SK-N-MC (cell line): Measurements from ENCODE around the gene RGS16.

Experiments used
- DNase-seq: peaks from one replicate; pipeline ENCODE4 v3.0.0-alpha.2; 2011; ENCODE audit warnings: low read depth, low spot score
- H3K27ac ChIP-seq: fragments of 200-600 bp; sonication (generic); 2 replicates; pipeline ENCODE4 v1.5.1; 2016; ENCODE audit warnings: mixed run types
- H3K36me3 ChIP-seq: fragments of 200-600 bp; sonication (generic); 2 replicates; pipeline ENCODE4 v1.6.1; 2017; ENCODE audit warnings: antibody characterized with exemption, low read length, mixed read lengths; ENCODE audit not compliant: insufficient read depth
- H3K4me3 ChIP-seq: fragments of 200-600 bp; sonication (generic); 2 replicates; pipeline ENCODE4 v1.5.1; 2016
- H3K9ac ChIP-seq: fragments of 200-600 bp; sonication (generic); 2 replicates; pipeline ENCODE4 v1.8.0; 2017; ENCODE audit warnings: mixed run types, mixed read lengths; ENCODE audit not compliant: insufficient read length
- H3K9me3 ChIP-seq: fragments of 200-600 bp; sonication (generic); 2 replicates; pipeline ENCODE4 v1.6.1; 2017; ENCODE audit warnings: low read depth, mild to moderate bottlenecking, antibody characterized with exemption, low read length, moderate library complexity, mixed read lengths
- EZH2 ChIP-seq: fragments of 200-600 bp; sonication (generic); IDR thresholded peaks from one replicate; pipeline ENCODE4 v1.6.1; 2017; ENCODE audit warnings: antibody characterized with exemption
- FOXP2 ChIP-seq: optimal IDR thresholded peaks from 2 replicates; pipeline ENCODE3; 2011; ENCODE audit warnings: mild to moderate bottlenecking, moderate library complexity; ENCODE audit not compliant: insufficient read depth; ENCODE audit errors: extremely low read length, control extremely low read depth
- POLR2AphosphoS5 ChIP-seq: IDR thresholded peaks from 2 replicates; pipeline ENCODE4 v1.6.1; 2012; ENCODE audit warnings: mild to moderate bottlenecking, low read depth, low read length, borderline replicate concordance

Gene RGS16

DNA sequence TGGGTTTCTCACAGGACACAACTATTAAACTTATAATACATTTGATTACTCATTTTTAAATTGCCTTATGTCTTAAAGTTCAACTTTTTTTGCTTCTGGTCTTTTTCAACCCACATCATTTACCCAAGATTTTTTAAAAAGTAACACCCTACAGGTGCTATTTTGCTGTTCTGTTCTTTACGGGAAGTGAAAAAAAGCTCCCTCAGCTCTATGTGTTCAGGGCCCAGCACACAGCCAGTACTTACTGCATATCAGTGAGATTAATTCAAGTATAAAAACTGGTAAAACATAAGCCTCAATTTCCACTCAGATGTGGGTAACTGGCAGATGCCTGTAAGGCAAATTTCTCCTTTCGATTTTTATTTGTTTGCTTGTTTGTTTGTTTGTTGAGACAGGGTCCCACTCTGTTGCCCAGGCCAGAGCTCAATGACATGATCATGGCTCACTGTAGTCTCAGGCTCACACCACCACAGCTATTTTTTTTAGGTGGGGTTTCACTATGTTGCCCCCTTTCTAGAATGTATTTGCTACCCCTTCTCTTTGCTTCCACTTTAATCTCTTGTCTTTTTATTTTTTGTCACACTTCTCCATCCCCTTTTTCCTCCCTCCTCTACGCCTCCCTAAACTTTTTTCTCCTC is 35.4 kb downstream of the RGS16 start:
- Histone ChIP-seq H3K9me3 (no peaks in the 10 kb centered on the region), H3K4me3 (no peak overlapping the region), H3K27ac (no peak overlapping the region), H3K9ac (no peak overlapping the region), H3K36me3 (no peaks in the 10 kb centered on the region)
- TF ChIP-seq EZH2 = no peak
- no peak for TF ChIP-seq POLR2AphosphoS5
- TF ChIP-seq FOXP2 = no peak
- DNase-seq = no peak

DNA sequence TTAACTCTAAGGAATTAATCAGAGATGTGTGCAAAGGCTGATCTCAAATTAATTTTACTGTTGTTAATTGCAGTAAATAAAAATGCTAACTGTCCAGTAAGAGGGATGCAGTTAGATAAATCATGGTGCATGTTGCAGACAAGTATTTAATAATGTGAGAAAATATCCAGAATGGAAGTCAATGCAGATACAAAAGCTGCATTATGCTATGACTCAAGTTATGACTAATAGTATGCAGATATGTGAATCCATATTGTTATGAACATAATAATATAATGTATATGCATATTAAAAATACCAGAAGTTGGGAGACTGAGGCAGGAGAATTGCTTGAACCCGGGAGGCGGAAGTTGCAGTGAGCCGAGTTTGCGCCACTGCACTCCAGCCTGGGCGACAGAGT is 36.6 kb downstream of the RGS16 start:
- Histone ChIP-seq H3K9me3 (no peaks in the 10 kb centered on the region), H3K27ac (no peak overlapping the region), H3K4me3 (no peak overlapping the region), H3K36me3 (no peaks in the 10 kb centered on the region), H3K9ac (no peak overlapping the region)
- TF ChIP-seq EZH2 (no peak), FOXP2 (no peak), POLR2AphosphoS5 (no peak)
- no peak for DNase-seq

DNA sequence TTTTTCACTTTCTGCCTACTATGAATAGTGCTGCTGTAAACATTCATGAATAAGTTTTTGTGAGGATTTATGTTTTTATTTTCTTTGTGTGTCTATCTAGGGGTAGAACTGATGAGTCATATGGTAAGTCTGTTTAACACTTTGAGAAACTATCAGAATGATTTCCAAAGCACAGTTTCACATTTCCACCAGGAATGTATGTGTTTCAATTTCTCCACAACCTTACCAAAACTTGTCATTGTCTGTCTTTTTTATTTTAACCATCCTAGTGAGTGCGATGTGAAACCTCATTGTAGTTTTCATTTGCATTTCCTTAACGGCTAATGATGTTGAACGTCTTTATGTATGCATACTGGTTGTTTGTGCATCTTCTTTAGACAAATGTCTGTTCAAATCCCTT is 38.7 kb downstream of the RGS16 start:
- DNase-seq = no peak
- no peak overlapping the region for H3K9ac ChIP-seq
- TF ChIP-seq FOXP2 = no peak
- TF ChIP-seq EZH2 = no peak
- no peak for TF ChIP-seq POLR2AphosphoS5

DNA sequence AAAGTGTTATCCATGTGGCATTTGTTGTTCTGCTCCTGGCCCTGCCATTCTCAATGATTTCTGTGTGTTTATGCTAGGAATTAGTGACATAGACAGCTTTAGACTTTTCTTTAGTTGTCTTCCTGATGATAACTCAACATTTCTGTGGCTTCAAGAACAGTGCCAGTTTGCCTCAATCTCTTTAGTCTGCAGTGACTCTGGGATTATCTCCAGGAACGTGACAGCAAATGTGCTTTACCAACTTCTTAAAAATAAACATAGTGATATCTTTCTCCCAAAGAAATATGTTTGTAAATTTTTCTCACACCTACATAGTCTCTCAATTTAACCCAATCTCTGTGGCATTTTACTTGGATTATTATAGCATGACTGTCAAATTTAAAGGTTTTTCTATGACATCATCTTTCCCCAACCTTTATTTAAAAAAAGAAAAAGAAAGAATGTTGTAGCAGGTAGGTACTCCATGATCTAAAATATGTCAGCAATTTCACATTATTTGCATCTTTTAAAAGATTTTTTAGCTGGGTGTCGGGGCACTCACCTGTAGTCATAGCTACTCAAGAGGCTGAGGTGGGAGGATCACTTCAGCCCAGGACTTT is 39.7 kb downstream of the RGS16 start:
- no peak overlapping the region for H3K9ac ChIP-seq
- no peak overlapping the region for H3K27ac ChIP-seq
- no peaks in the 10 kb centered on the region for H3K9me3 ChIP-seq
- no peak overlapping the region for H3K4me3 ChIP-seq
- DNase-seq = no peak
- no peak for TF ChIP-seq FOXP2
- no peak for TF ChIP-seq EZH2
- TF ChIP-seq POLR2AphosphoS5 = no peak
- no peaks in the 10 kb centered on the region for H3K36me3 ChIP-seq

More for the DNA sequence above, 38.7 kb downstream of the RGS16 start:
- Histone ChIP-seq H3K9me3 (no peaks in the 10 kb centered on the region), H3K27ac (no peak overlapping the region), H3K4me3 (no peak overlapping the region), H3K36me3 (no peaks in the 10 kb centered on the region)

DNA sequence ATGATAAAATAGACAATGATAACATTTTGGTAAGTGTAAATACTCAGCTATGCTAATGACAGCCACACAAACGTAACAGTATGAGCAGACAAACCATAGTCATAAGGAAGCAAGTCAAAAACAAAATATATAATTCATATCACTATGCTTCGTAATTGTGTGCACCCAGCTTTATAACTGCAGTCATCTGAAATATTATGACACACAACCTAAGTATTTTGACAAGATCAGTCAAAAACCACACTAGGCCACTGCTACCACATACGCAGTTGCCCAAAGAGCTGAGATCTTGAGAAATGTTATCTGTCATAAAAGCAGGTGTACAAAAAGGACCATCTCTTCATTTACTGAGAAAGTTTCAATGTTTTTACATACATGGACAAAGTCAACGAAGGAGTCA is 41.1 kb downstream of the RGS16 start:
- H3K36me3 ChIP-seq = no peaks in the 10 kb centered on the region
- TF ChIP-seq FOXP2 (no peak), POLR2AphosphoS5 (no peak), EZH2 (no peak)
- H3K9ac ChIP-seq = no peak overlapping the region
- no peaks in the 10 kb centered on the region for H3K9me3 ChIP-seq
- no peak overlapping the region for H3K27ac ChIP-seq
- DNase-seq = no peak
- H3K4me3 ChIP-seq = no peak overlapping the region

DNA sequence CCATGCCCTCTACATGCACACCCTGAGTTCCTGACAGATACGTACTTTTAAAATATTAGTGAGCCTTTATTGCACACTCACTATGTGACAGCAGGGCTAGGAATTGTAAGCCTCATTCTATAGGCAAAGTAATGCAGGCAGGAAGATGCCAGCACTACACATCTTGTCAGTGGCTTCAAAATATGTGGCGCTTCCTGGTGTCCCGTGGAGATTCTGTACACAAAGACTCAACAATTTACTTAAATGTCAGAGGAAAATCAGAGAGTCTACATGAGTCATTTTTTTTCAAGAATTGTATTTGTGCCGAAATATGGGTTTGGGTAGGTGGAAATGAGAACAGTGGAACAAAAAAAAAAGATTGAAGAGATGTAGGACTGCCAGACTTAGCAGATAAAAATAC is 42.7 kb downstream of the RGS16 start:
- Histone ChIP-seq H3K9ac (no peak overlapping the region), H3K36me3 (no peaks in the 10 kb centered on the region), H3K9me3 (no peaks in the 10 kb centered on the region)

DNA sequence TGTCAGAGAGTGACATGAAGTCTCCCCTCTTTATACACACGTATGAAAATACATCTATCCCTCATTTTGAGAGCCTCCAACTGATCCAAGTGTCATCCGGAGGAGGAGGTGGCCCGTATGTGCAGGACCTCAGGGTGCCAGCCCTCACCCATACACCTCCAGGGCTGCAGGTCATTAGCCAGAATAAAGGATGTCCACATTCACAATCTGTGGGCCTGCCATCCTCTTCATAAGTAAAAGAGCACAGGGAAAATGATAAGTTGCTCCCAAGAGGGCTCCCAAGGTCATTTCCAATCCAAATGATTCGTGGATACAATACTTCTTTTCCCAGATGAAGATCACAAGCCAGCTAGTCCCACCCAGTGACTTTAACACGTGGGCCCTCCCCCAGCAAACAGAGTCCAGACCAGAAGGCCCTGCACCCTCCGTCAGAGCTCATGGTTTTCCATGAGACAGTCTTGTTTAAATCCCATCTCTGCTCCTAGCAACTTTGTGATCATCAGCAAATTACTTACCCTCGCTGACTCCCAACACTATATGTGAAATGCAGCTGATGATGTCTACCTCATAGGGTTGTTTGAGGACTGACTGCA is 43.7 kb downstream of the RGS16 start:
- Histone ChIP-seq H3K9me3 (no peaks in the 10 kb centered on the region), H3K36me3 (no peaks in the 10 kb centered on the region), H3K9ac (no peak overlapping the region), H3K27ac (no peak overlapping the region), H3K4me3 (no peak overlapping the region)
- DNase-seq = no peak
- TF ChIP-seq EZH2 = no peak
- TF ChIP-seq POLR2AphosphoS5 = no peak
- TF ChIP-seq FOXP2 = no peak

More for the DNA sequence above, 42.7 kb downstream of the RGS16 start:
- Histone ChIP-seq H3K27ac (no peak overlapping the region), H3K4me3 (no peak overlapping the region)
- no peak for TF ChIP-seq EZH2
- no peak for TF ChIP-seq FOXP2
- TF ChIP-seq POLR2AphosphoS5 = no peak
- DNase-seq = no peak

DNA sequence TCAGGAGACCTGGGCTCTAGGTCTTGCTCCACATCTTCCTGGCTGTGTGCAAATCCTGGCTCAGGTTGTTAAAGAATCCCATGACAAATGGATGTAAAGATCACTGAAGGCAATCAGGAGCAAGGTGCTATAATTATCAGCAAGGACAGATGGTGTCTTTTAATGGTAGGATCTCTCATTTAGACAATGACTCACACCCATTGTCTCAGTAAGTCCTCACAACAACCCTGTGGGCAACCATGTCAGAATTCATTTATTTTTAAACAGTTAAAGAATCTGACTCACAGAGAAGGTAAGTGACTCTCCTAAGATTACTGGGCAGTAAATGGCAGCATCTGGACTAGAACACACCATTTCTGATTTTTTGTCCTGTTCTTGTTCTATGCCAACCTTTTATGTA is 47.9 kb downstream of the RGS16 start:
- H3K36me3 ChIP-seq = no peaks in the 10 kb centered on the region
- no peak overlapping the region for H3K4me3 ChIP-seq
- TF ChIP-seq FOXP2 = no peak
- TF ChIP-seq EZH2 = no peak
- TF ChIP-seq POLR2AphosphoS5 = no peak
- no peak overlapping the region for H3K27ac ChIP-seq
- no peaks in the 10 kb centered on the region for H3K9me3 ChIP-seq
- no peak for DNase-seq
- no peak overlapping the region for H3K9ac ChIP-seq
